Skin of body (tissue), 2 donors: ENCODE data around the gene RXFP3. TPM values are rescaled to one million over a fixed set of nuclear protein-coding genes. Genes with fewer than 3 reads are reported as not detected.
A peak's percentile ranks its signal among the peaks of the same experiment; 100 is the strongest.
"Not testable (repeated sequence)": the region's sequence is repeated elsewhere in the genome, so short reads cannot be mapped to it uniquely, and the experiment has no call there.

ENCODE experiments used
- DNase-seq: peaks from one replicate; lab custom pipeline; 2025; lab: John Stamatoyannopoulos, UW
- total RNA-seq: library from RNA; depleted of rRNA; stranded (reverse); fragments of >200 nt; gene quantifications from one replicate; pipeline ENCODE4 v1.2.3, GENCODE V29; 2014

RXFP3 gene
- total RNA-seq, 1 donor from 2014 or later = not detected

- no peak for DNase-seq
These were observed 2.0 kb upstream of the RXFP3 start for GRCh38 chr5:33934176-33934575.

- DNase-seq = peak; percentile 18
These were observed 194 bp upstream of the RXFP3 start for GRCh38 chr5:33936004-33936380.

- DNase-seq = no peak
These were observed 976 bp downstream of the RXFP3 start for GRCh38 chr5:33937017-33937706.

- DNase-seq = no peak
These were observed 1.7 kb downstream of the RXFP3 start for GRCh38 chr5:33937707-33938506.

- no peak for DNase-seq
These were observed 2.3 kb downstream of the RXFP3 start for GRCh38 chr5:33938507-33938796.

GRCh38 chr5:33938881-33939280, 2.7 kb downstream of the RXFP3 start:
- no peak for DNase-seq

- no peak for DNase-seq
These were observed 3.5 kb downstream of the RXFP3 start for GRCh38 chr5:33939556-33940262.

GRCh38 chr5:33941090-33941489, 4.9 kb downstream of the RXFP3 start:
- DNase-seq = no peak

- no peak for DNase-seq
These were observed 8.5 kb downstream of the RXFP3 start for GRCh38 chr5:33944543-33945132.

GRCh38 chr5:33952175-33952574, 16.0 kb downstream of the RXFP3 start:
- not testable (repeated sequence) for DNase-seq

- no peak for DNase-seq
These were observed 21.5 kb downstream of the RXFP3 start for GRCh38 chr5:33957577-33958150.

GRCh38 chr5:33958176-33958575, 22.0 kb downstream of the RXFP3 start:
- no peak for DNase-seq

GRCh38 chr5:33964132-33964700, 28.0 kb downstream of the RXFP3 start:
- no peak for DNase-seq

GRCh38 chr5:33966805-33967204, 30.6 kb downstream of the RXFP3 start:
- DNase-seq = no peak

GRCh38 chr5:33968211-33969005, 32.2 kb downstream of the RXFP3 start:
- no peak for DNase-seq

GRCh38 chr5:33969572-33970452, 33.6 kb downstream of the RXFP3 start:
- DNase-seq = peak; percentile 40

GRCh38 chr5:33973271-33973670, 37.1 kb downstream of the RXFP3 start:
- DNase-seq = no peak

- peak; percentile 69 for DNase-seq
These were observed 39.7 kb downstream of the RXFP3 start for GRCh38 chr5:33975852-33976251.

GRCh38 chr5:33976307-33976706, 40.1 kb downstream of the RXFP3 start:
- DNase-seq = no peak

- DNase-seq = no peak
These were observed 42.1 kb downstream of the RXFP3 start for GRCh38 chr5:33978306-33978705.
